GM06990 (cell line): ENCODE measurements around the gene HOATZ.

Experiments
- DNase-seq: peaks from one replicate; pipeline ENCODE4 v3.0.0-alpha.2; 2011; ENCODE audit not compliant: insufficient read length; ENCODE audit errors: extremely low read depth
- H3K27me3 ChIP-seq: replicated peaks from 2 replicates; pipeline ENCODE4 v1.6.0; 2011; ENCODE audit warnings: low read length; ENCODE audit not compliant: control insufficient read depth, insufficient read depth
- H3K36me3 ChIP-seq: 2 replicates; pipeline ENCODE4 v1.5.1; 2011; ENCODE audit warnings: low read length; ENCODE audit not compliant: control insufficient read depth, insufficient read depth
- H3K4me3 ChIP-seq: replicated peaks from 2 replicates; pipeline ENCODE4 v1.5.1; 2011; ENCODE audit warnings: low read depth, mild to moderate bottlenecking, control low read depth, low read length
- TF ChIP-seq, protein P1 (sequence below): IDR thresholded peaks from 2 replicates; pipeline ENCODE4 v1.5.1; 2011; ENCODE audit warnings: low read length, control low read depth, mild to moderate bottlenecking, inconsistent platforms; ENCODE audit not compliant: insufficient read depth, poor library complexity, severe bottlenecking

The HOATZ gene

DNA sequence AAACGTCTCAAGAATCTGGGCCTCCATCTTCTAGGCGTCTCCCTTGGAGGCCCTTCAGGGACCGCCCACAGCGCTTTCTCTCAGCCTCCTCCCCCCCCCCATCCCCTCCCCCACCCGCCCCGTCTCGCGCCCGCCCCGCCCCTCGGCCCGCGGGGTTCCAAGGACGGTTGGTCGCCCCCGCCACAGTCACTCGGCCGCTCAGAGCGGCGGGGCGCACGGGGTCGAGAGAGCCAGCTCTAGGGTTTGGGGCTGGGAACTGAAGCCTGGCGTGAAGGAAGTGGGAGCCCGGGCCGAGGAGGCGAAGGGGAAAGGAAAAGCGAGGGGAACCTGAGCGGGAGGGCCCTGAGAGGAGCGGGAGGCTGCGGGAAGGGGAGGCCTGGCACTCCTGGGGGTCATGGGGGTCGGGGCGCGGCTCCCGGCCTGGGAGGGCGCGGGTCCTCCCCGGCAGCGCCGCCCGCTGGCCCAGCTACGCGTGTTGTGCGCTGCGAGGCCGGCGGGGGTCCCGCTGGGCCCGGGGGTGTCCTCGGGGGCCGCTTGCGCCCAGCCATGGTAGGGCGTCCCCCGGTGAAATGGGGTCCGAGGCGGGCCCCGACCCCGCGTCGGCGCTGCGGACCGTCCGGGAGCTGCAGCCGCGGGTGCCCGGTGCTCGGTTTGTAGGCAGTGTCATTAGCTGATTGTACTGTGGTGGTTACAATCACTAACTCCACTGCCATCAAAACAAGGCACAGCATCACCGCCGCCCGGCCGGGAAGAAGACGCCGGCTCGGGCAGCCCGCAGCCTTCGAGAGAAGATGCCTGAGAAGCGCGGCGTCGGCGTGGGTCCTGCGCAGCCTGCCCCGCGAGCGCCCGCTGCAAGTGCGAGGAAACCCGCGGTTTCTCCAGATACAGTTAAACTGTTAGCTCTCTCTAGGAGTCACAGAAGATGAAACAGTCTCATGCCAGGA, 2.0 kb upstream of the HOATZ start, which contains the start of gene BTG4:
Gene BTG4, minus strand, starts transcription at position 91 of the 944 bp plus-strand sequence. CDS start 13,610 bp downstream, outside the sequence.
- DNase-seq = no peak
- Histone ChIP-seq H3K27me3 (peaks cover 4% of the 10 kb centered on the region; the same call in 1 of the 2 replicates), H3K36me3 (no peaks in the 10 kb centered on the region), H3K4me3 (peak within 1 kb of the TSS; percentile 43)
- TF ChIP-seq, protein P1, sequence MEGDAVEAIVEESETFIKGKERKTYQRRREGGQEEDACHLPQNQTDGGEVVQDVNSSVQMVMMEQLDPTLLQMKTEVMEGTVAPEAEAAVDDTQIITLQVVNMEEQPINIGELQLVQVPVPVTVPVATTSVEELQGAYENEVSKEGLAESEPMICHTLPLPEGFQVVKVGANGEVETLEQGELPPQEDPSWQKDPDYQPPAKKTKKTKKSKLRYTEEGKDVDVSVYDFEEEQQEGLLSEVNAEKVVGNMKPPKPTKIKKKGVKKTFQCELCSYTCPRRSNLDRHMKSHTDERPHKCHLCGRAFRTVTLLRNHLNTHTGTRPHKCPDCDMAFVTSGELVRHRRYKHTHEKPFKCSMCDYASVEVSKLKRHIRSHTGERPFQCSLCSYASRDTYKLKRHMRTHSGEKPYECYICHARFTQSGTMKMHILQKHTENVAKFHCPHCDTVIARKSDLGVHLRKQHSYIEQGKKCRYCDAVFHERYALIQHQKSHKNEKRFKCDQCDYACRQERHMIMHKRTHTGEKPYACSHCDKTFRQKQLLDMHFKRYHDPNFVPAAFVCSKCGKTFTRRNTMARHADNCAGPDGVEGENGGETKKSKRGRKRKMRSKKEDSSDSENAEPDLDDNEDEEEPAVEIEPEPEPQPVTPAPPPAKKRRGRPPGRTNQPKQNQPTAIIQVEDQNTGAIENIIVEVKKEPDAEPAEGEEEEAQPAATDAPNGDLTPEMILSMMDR = no peak

DNA sequence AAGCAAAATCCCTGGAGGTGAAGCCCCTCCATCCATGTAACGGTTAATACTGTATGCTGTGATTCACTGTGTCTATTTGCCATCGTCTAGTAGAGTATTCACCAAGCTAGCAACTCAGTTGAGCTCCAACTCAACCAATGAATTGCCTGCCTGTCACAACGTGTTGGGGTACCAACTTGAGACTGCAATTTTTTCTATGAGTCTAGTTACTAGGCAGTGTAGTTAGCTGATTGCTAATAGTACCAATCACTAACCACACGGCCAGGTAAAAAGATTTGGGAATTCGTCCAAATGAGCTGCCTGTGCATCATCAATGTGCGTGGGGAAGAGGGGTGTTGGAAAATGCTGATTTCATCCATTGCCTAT, 1.4 kb upstream of the HOATZ start:
- no peaks in the 10 kb centered on the region for H3K36me3 ChIP-seq

DNA sequence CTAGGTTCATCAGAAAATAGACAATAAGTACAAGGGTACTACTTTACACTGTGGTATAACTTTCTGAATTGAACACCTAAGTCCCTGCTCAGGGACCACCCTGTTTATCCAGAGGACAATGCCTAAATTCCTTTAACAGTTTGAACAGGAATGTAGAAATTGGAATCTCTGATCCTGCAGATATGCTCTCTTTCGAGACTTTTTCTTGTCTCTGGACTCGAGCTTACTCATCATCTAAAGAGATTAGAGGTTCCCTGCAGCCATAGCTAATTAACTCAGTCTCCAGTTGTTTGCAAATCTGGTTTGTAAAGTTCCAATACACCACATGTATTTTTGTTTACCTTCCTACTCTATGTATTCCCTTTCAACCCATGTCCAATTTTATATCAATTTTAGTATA, 1.0 kb downstream of the HOATZ start:
- no peak overlapping the region for H3K4me3 ChIP-seq
- H3K27me3 ChIP-seq = peaks cover 4% of the 10 kb centered on the region; the same call in 1 of the 2 replicates
- no peaks in the 10 kb centered on the region for H3K36me3 ChIP-seq
- no peak for DNase-seq
- TF ChIP-seq, protein P1 = no peak

More for the DNA sequence above, 1.4 kb upstream of the HOATZ start:
- DNase-seq = no peak
- Histone ChIP-seq H3K4me3 (no peak overlapping the region), H3K27me3 (peaks cover 4% of the 10 kb centered on the region; the same call in 1 of the 2 replicates)
- TF ChIP-seq, protein P1 = no peak

DNA sequence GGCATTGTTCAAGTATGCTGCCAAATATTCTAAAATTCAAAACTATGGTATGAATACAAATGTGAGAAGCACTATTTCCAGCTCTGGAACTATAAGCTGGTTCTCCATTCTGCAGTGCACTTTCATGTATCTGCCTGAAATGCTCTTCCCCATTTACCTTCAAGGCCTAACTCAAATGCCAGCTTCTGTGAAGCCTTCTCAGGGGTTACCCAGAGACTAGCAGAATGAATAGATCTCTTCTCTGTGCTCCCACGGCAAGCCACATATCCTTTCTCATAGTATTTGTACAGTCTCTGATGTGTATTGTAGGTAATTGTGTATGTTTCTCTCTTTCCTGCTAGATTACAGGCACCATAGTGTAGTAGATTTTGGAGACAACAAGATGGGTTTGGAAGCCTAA, 4.1 kb downstream of the HOATZ start:
- no peaks in the 10 kb centered on the region for H3K36me3 ChIP-seq
- TF ChIP-seq, protein P1 = no peak
- no peaks in the 10 kb centered on the region for H3K27me3 ChIP-seq
- DNase-seq = no peak
- no peak overlapping the region for H3K4me3 ChIP-seq

DNA sequence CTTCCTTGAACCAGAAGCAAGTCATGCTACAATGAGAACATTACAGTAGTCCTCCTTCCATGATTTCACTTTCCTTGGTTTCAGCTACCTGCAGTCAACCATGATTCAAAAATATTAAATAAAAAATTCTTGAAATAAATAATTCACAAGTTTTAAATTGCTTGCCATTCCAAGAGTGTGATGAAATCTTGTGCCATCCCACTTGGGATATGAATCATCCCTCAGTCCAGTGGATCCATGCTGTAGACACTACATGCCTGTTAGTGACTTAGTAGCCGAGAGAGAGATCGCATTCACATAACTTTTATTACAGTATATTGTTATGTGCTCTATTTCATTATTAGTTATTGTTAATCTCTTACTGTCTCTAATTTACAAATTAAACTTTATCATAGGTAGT, 6.0 kb downstream of the HOATZ start:
- no peaks in the 10 kb centered on the region for H3K27me3 ChIP-seq
- TF ChIP-seq, protein P1 = no peak
- H3K4me3 ChIP-seq = no peak overlapping the region
- H3K36me3 ChIP-seq = no peaks in the 10 kb centered on the region
- DNase-seq = no peak
